Fibroblast of mammary gland (primary cell): ENCODE measurements around the gene FAM24B.
"Not testable (repeated sequence)": the region's sequence is repeated elsewhere in the genome, so short reads cannot be mapped to it uniquely, and the experiment has no call there.

Source experiments
- DNase-seq: peaks from one replicate; pipeline ENCODE4 v3.0.0-alpha.2; 2010; ENCODE audit warnings: low read depth
- H3K4me3 ChIP-seq: 2 replicates; pipeline ENCODE4 v1.5.1; 2011; ENCODE audit warnings: low read depth, mild to moderate bottlenecking, low read length, moderate library complexity; ENCODE audit not compliant: control insufficient read depth
- CTCF ChIP-seq: conservative IDR thresholded peaks from 2 replicates; pipeline ENCODE4 v1.5.1; 2011; ENCODE audit warnings: low read depth, low read length, inconsistent platforms; ENCODE audit not compliant: control insufficient read depth, insufficient read depth

FAM24B gene

DNA sequence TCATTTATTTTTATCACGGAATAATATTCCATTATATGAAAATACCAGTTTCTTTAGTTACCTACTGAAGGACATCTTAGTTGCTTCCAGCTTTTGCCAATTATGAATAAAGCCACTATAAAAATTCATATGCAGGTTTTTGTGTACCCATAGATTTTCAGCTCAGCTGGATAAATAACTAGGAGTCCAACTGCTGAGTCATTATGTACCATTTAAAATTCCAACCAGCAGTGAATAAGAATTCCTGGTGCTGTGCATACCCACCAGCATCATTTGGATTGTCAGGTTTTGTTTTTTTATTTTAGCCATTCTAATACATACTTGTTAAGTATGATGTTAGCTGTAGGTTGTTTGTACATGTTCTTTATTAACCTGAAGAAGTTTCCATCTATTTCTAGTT, 14.5 kb downstream of the FAM24B start:
- no peak overlapping the region for H3K4me3 ChIP-seq
- peak; percentile 57 for DNase-seq
- no peak for TF ChIP-seq CTCF

DNA sequence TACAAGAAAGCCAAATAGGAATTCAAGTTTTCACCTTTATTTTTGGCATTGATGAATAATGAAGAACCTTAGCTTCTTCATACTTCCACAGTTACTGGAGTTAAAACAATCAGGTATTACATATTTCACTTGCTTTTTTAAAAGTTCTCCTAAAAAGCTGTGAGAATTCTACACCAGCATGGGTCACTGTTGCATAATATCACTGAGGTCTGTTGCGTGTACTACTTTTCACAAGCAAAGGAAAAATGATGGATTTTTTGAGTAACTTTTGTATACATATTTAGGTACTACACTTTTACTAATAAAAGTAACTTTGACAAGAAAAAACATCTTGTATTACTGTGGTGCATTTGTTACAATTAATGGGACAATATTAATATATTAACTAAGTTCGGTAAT, 15.2 kb downstream of the FAM24B start:
- no peak for TF ChIP-seq CTCF
- H3K4me3 ChIP-seq = no peak overlapping the region
- peak; percentile 29 for DNase-seq

DNA sequence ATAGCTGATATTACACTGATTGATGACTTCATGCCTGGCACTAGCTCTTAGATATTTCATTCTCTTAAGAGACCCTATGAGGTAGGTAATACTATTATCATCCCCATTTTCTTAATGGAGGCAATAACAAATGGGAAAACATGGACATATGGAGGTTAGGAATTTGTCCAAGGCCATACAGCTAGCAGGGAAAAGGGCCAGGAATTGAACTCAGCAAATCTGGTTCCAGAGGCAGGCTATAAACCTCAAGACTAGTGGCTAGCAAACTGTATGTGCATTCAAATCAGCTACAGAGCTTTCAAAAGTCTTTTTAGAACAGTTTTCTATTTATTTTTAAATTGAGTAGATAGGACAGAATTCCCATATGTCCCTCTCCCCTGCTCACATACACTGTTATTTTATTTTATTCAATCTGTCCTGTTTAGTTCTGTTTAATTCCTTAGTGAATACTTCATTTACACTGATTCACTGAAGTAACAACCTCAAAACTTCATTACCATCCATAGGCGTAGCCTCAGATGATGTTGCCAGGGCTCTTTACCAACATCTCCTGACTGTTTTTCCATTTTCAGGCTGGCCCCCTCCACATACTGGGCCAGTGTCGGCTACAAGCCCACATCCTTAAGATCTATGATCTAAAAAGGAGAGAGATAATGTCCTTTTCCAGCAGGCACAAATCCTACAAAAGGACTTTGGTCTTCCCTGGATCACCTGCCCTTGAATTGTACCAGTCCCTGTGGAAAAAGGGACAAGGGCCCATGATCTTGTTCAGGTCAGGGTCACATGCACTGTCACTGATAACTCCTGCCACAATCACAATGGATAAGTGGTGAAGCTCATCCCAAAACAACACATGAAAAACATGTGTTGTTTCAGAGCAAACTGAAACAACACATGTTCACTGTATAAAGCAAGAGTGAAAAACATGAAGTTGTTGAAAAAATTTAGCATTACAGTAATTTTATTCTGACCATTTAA, 15.9 kb downstream of the FAM24B start:
- TF ChIP-seq CTCF = no peak
- no peak for DNase-seq
- no peak overlapping the region for H3K4me3 ChIP-seq

DNA sequence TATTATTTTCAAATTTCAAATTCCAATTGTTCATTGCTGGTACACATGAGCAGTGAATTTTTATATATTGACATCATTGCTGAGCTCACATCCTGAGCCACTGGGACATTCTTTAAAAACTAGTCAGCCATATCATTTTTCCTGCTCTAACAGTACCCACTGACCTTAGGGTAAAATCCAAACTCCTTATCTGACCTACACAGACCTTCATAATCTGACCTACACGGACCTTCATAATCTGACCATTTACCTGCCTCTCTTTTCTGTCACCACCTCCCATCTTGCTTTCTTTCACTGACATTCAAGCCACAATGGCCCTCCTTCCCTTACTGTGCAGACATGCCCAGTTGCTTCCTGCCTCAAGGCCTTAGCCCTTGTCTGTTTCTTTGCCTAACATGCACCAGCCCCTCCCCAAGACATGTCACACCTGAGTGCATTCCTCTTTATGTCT, 17.6 kb downstream of the FAM24B start:
- no peak for TF ChIP-seq CTCF
- DNase-seq = peak; percentile 76
- no peak overlapping the region for H3K4me3 ChIP-seq

DNA sequence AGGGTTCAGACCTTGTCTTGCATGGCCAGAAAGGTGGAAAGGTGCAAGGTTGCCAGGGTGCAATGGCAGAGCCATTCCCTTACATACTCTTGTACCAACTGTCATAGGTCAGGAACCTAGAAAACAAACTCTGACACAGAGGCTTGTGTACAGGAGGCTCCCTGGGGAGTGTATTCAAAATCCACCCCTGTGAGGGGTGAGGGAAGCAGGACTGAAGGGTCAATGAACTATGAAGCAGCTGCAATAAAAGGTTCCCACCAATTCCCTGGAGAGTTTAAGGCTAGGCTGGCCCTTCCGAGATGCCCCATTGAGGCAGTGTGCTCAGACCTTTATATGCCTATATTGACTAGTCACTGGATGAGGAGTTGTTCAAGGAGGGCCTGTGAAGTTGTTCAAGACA, 19.9 kb downstream of the FAM24B start:
- peak; percentile 25 for DNase-seq
- no peak for TF ChIP-seq CTCF

DNA sequence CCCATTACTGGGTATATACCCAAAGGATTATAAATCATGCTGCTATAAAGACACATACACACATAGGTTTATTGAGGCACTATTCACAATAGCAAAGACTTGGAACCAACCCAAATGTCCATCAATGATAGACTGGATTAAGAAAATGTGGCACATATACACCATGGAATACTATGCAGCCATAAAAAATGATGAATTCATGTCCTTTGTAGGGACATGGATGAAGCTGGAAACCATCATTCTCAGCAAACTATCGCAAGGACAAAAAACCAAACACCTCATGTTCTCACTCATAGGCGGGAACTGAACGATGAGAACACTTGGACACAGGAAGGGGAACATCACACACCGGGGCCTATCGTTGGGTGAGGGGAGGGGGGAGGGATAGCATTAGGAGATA, 21.3 kb downstream of the FAM24B start:
- H3K4me3 ChIP-seq, DNase-seq: not testable (repeated sequence)

More for the DNA sequence above, 19.9 kb downstream of the FAM24B start:
- H3K4me3 ChIP-seq = no peak overlapping the region

DNA sequence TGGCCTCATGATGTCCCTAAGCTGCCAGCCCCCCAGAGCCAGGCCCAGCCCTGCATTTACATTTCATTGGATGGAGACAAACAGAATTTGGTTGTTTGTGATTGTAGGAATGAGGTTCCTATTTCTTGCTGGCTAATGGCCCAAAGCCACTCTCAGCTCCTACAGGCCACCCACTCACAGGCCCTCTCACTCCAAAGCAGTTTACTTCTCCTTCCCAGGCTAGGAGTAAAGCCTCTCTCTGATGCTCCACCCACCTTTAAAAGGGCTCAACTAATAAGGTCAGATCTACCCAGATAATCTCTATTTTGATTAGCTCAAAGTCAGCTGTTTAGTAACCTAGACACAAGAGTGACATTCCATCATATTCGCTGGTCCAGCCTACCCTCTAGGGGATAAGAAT, 22.5 kb downstream of the FAM24B start:
- no peak for TF ChIP-seq CTCF
- peak; percentile 60 for DNase-seq
- no peak overlapping the region for H3K4me3 ChIP-seq
